Measurements from ENCODE around the gene VIM.

VIM gene
- total RNA-seq, result 2,527 to 3,238 reads per million in 2 donors

DNA sequence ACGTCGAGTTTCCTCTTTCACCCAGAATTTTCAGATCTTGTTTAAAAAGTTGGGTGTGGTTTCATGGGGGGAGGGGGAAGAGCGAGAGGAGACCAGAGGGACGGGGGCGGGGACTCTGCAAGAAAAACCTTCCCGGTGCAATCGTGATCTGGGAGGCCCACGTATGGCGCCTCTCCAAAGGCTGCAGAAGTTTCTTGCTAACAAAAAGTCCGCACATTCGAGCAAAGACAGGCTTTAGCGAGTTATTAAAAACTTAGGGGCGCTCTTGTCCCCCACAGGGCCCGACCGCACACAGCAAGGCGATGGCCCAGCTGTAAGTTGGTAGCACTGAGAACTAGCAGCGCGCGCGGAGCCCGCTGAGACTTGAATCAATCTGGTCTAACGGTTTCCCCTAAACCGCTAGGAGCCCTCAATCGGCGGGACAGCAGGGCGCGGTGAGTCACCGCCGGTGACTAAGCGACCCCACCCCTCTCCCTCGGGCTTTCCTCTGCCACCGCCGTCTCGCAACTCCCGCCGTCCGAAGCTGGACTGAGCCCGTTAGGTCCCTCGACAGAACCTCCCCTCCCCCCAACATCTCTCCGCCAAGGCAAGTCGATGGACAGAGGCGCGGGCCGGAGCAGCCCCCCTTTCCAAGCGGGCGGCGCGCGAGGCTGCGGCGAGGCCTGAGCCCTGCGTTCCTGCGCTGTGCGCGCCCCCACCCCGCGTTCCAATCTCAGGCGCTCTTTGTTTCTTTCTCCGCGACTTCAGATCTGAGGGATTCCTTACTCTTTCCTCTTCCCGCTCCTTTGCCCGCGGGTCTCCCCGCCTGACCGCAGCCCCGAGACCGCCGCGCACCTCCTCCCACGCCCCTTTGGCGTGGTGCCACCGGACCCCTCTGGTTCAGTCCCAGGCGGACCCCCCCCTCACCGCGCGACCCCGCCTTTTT lies at the start of gene VIM:
TSS of gene VIM (plus strand) at position 151 of the 925 bp plus-strand sequence. CDS start 1,182 bp downstream, outside the sequence.
- peak; percentile 80 for DNase-seq

GRCh38 chr10:17179002-17179401 lies 49.0 kb upstream of the VIM start:
- no peak for DNase-seq

DNA sequence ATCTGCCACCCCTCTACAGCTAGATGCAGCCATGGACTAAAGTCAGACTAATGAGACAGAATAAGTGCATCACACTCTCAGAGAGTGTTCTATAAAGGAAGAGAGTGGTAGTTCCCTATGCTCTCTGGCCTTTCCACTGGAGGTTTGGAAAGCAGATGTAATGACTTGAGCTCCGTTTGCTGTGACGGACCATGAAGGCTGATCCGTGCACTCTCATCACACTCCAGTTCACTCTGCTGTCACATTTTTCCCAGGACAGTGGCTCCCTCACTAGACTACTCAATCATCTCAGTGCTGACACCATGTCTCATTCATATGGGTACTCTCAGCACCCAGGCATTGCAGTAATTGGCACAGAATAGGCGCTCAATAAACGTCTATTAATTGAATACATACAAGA lies 46.9 kb upstream of the VIM start:
- no peak for DNase-seq

GRCh38 chr10:17181751-17182150 lies 46.3 kb upstream of the VIM start:
- DNase-seq, result no peak

GRCh38 chr10:17183110-17183509 lies 44.9 kb upstream of the VIM start:
- no peak for DNase-seq

DNA sequence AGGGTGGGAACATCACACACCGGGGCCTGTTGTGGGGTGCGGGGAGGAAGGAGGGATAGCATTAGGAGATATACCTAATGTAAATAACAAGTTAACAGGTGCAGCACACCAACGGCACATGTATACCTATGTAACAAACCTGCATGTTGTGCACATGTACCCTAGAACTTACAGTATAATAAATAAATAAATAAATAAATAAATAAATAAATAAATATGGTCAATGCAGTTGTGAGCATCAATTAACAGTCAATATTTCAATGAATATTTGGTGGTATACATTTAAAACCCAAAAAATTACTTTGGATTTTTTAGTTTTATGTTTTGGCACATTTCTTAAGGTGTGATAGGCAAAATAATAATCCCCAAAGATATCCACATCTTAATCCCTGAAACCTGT lies 42.2 kb upstream of the VIM start:
- DNase-seq, result no peak

GRCh38 chr10:17188644-17189172 lies 39.3 kb upstream of the VIM start:
- no peak for DNase-seq

DNA sequence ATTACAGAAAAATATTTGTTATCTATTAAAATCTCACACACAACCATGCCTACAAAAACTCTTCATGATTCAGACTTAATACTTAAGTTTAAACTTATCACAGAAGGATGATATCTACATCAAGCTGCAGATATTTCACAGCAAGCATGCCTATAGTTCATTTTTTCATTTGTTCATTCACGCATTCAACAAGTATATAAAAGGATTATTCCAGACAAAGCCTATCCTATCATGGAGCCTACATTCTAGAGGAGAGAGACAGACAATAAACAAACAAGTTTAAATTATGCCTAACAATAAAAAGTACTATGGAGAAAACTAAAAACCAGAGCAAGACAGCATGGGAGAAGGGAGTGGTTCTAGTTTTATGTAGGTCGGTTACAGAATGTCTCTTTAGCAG lies 37.4 kb upstream of the VIM start:
- no peak for DNase-seq

- DNase-seq, result no peak
Measured at GRCh38 chr10:17195083-17195482, 33.0 kb upstream of the VIM start.

DNA sequence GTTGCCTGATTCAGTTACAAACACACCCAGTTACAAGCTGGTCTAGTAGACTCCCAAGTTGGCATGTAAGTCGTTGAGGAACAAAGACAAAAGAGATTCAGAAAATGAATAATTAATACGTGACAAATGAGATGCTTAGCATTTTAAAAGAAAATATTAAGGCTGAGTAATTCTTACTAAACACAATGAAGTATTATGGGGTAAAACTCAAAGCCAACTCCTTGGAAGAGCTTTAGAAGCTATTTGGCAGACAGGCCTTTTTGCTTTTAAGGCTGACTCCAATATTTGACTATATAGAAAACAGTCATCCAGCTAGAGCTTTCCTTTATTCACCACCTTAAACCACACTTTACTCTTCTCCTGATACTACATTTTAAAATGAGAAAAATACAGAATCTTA lies 32.0 kb upstream of the VIM start:
- no peak for DNase-seq

DNA sequence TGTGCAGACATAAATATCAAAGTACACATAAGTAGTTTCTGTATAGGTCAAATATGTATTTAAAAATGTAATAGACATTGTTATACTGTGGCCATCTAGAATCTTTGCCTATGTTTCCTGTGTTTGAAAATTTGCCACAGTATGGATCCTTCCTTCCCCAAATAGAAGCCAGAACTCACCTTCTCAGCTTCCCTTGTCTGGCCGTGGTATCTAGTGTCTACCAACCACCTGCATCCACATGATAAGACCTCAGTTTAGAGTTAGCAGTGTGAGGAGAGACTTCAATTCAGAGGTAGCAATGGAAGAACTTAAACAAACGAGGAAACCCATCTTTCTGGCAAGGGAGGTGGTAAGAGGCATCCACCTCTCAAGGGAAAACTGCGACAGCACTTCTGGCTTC lies 31.5 kb upstream of the VIM start:
- DNase-seq, result no peak

DNA sequence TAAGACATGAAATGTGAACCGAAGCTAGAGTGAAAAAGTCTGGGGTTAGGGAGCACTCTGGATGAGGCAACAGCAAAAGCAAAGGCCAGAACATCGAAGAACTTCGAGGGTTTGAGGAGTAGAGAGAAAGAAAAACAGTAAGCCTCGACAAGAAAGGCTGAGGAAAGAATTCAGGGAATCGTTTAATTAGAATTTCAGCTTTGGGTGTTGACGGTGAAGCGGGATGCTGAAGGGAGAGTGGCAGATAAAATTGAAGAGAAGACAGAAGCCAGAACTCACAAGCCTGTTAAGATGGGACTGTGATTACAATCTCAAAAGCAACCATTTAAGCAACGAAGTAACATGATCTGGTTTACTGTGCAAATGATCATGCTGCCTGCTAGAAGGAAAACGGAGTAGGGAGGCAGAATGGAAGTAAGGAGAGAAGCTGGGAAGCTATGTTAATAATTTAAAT lies 28.7 kb upstream of the VIM start:
- DNase-seq, result no peak

GRCh38 chr10:17200001-17200911 lies 27.8 kb upstream of the VIM start:
- no peak for DNase-seq

DNA sequence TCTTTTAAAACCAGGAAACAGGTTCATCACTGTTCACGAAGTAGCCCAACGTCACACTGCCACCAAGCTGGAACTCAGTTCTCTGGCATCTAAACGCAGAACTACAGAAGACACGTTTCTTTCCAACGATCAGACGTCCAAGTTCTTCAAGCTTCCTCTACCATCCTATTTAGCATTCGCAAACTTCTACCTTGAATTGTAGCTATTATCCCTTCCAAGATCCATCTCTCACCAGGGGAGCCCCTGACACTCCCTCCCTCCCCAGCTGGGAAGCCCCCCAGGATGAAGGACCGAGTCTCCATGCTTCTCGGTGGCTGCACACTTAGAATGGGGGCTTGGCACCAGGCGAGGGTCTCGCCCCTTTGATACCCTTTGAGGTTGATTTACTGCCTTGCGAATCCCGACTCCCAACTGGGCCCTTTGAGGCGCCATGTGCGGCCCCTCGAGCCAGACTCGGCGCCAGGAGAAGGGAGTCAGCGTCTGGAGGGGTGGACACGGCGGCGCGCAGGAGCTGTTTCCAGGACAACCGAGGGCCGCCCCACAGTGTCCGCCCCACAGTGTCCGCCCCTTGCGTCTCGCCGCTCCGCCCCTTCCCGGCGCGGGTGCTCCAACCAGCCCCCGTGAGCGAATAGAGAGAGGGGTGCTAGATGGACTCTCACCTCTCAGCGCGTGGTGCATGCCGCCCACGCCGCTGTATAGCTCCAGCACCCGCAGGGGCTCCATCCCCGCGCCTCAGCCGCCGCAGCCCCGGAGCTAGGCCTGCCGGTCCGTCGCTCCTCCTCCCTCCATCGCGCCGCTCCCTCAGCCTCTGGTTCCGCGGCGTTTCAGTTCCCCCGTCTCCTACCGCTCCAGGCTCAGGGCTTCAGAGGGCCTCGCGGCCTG lies 26.9 kb upstream of the VIM start, which contains the start of gene TRDMT1:
TSS of gene TRDMT1 (minus strand) at position 761 of the 882 bp plus-strand sequence. CDS start at position 723, 38 bp downstream.
- DNase-seq, result peak; percentile 68

GRCh38 chr10:17201794-17202116 lies 26.3 kb upstream of the VIM start:
- DNase-seq, result no peak

GRCh38 chr10:17202506-17202905 lies 25.5 kb upstream of the VIM start:
- no peak for DNase-seq

GRCh38 chr10:17202999-17203398 lies 25.0 kb upstream of the VIM start:
- no peak for DNase-seq

DNA sequence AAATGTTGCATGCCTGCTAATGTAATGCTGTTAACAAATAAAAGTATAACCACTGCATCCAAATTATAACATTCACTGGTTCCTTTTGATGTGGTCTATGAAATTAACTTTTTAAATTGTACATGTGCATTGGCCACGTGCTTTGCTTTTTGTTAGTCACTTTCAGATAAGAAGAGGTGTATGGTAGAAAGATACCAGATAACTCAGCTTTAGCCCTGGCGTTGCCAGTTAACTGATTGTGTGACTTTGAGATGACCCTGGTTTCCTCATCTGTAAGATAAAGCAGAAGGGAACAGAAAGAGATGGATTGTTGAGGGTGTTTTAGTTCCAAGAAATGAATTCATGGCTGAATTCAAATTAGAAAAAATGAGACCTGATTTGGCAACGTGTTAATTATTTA lies 24.6 kb upstream of the VIM start:
- no peak for DNase-seq

DNA sequence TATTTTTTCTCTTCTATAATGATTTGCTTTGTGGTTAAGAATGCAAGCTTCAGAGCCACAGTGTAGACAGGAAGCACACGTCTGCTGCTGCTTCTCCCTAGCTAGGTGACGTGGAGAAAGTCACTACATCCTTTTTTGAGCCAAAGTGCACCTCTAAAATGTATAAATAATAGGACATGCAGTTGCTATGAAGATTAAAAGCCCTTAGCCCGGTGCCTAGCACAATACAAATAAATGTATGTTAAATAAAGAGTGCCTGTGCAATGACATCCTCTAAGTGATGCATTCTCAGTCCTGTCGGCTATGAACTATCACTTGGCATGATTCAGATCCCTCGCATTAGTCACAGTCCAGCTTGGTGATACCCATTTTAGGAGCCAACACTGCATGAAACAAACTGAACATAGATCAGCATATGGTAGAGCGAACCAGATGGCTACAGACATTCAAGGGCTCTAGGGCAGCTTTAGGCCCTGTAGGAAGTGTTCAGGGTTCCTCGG lies 21.8 kb upstream of the VIM start:
- no peak for DNase-seq

- no peak for DNase-seq
Measured at GRCh38 chr10:17208476-17208875, 19.6 kb upstream of the VIM start.

- DNase-seq, result no peak
Measured at GRCh38 chr10:17209302-17209701, 18.7 kb upstream of the VIM start.

DNA sequence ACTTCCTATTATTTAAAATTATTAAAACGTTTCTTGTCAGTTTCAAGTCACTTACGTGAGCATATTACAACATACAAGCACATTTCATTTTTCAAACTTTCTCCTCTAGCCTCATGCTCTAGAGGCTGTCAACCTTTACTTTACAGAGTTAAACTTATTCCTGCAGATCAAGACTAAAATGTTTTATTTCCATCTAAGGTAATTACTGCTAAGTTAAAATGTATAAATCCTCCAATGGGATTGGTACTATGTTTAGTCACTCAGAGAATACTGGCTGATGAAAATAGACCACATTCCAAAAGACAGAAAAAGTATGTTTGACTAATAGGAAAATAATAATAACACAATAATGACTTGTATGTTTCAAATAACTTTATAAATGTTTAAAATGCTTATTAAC lies 18.2 kb upstream of the VIM start:
- no peak for DNase-seq
